GM06990 (cell line): ENCODE measurements around the gene UBN1.

Source experiments
- DNase-seq: peaks from one replicate; pipeline ENCODE4 v3.0.0-alpha.2; 2011; ENCODE audit not compliant: insufficient read length; ENCODE audit errors: extremely low read depth
- H3K27me3 ChIP-seq: replicated peaks from 2 replicates; pipeline ENCODE4 v1.6.0; 2011; ENCODE audit warnings: low read length; ENCODE audit not compliant: control insufficient read depth, insufficient read depth
- H3K36me3 ChIP-seq: 2 replicates; pipeline ENCODE4 v1.5.1; 2011; ENCODE audit warnings: low read length; ENCODE audit not compliant: control insufficient read depth, insufficient read depth
- H3K4me3 ChIP-seq: replicated peaks from 2 replicates; pipeline ENCODE4 v1.5.1; 2011; ENCODE audit warnings: low read depth, mild to moderate bottlenecking, control low read depth, low read length
- TF ChIP-seq, protein P1 (sequence below): IDR thresholded peaks from 2 replicates; pipeline ENCODE4 v1.5.1; 2011; ENCODE audit warnings: low read length, control low read depth, mild to moderate bottlenecking, inconsistent platforms; ENCODE audit not compliant: insufficient read depth, poor library complexity, severe bottlenecking

UBN1 gene

DNA sequence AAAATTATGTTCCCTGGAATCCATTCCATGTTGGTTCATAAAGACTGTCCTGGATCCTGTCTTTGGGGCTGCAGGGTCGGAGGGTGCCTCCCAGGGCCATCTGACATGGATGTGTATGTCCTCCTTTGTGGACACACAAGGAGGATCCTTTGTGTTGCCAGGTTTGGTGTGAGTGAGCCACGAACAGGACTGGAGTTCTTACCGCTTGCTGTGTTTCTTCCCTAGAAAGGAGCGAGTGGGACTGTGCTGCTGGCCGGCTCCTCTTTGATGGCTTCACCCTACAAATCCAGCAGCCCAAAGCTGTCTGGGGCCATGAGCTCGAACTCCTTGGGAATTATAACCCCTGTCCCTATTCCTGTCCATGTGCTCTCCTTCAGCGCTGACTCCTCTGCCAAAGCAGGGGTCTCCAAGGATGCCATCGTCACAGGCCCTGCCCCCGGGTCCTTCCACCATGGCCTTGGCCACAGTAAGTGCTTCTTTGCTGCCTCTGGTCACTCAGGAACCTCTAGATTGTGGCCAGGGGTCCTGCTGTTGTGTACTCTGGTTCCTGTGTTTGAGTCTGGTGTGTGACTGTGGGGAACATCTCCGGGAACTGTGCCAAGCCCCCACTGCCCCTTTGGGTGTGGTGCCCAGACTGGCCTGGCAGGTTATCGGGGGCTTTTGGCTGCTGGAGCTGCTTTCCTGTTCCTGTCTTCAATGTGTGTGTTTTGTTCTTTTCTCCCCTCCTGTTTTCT, 29.5 kb downstream of the UBN1 start:
- TF ChIP-seq, protein P1, sequence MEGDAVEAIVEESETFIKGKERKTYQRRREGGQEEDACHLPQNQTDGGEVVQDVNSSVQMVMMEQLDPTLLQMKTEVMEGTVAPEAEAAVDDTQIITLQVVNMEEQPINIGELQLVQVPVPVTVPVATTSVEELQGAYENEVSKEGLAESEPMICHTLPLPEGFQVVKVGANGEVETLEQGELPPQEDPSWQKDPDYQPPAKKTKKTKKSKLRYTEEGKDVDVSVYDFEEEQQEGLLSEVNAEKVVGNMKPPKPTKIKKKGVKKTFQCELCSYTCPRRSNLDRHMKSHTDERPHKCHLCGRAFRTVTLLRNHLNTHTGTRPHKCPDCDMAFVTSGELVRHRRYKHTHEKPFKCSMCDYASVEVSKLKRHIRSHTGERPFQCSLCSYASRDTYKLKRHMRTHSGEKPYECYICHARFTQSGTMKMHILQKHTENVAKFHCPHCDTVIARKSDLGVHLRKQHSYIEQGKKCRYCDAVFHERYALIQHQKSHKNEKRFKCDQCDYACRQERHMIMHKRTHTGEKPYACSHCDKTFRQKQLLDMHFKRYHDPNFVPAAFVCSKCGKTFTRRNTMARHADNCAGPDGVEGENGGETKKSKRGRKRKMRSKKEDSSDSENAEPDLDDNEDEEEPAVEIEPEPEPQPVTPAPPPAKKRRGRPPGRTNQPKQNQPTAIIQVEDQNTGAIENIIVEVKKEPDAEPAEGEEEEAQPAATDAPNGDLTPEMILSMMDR: no peak
- peaks cover 53% of the 10 kb centered on the region for H3K36me3 ChIP-seq
- H3K4me3 ChIP-seq: no peak overlapping the region
- DNase-seq: no peak
- no peaks in the 10 kb centered on the region for H3K27me3 ChIP-seq

DNA sequence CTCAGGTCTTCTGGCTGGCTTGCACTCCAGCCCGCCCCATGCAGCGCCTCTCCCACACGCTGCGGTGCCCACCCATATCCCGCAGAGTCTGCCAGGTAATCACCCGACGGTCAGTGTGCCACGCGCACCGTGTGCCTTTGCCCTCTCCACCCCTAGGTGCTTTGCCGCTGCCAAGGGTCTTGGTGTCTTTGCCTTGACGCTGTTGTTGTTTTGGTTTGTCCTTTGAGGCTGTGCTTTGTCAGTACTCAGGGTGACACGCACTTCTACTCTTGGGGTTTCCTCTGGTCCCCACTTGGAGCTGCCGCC, 30.1 kb downstream of the UBN1 start:
- no peak overlapping the region for H3K4me3 ChIP-seq
- peaks cover 51% of the 10 kb centered on the region for H3K36me3 ChIP-seq
- no peaks in the 10 kb centered on the region for H3K27me3 ChIP-seq
- no peak for DNase-seq
- TF ChIP-seq, protein P1: no peak

DNA sequence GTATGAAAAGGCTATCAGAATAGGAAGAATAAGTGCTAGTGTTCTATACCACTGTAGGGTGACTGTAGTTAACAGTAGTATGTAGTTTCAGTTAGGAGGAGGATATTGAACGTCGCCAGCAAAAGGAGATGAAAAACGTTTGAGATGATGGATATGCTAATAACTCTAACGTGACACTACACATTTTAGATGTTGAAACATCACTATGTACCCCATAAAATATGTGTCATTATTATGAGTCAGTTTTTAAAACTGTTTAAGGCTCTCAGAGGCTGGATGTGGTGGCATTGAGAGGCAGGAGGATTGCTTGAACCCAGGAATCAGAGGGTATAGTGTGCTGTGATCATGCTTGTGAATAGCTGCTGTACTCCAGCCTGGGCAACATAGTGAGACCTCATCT, 31.8 kb downstream of the UBN1 start:
- H3K27me3 ChIP-seq: no peaks in the 10 kb centered on the region
- TF ChIP-seq, protein P1: no peak
- H3K4me3 ChIP-seq: no peak overlapping the region
- peaks cover 53% of the 10 kb centered on the region for H3K36me3 ChIP-seq
- DNase-seq: no peak

GRCh38 chr16:4880006-4880580, 32.8 kb downstream of the UBN1 start:
- Histone ChIP-seq H3K36me3 (peaks cover 52% of the 10 kb centered on the region), H3K27me3 (no peaks in the 10 kb centered on the region), H3K4me3 (no peak overlapping the region)
- TF ChIP-seq, protein P1: no peak
- DNase-seq: no peak

- Histone ChIP-seq H3K27me3 (no peaks in the 10 kb centered on the region), H3K4me3 (no peak overlapping the region), H3K36me3 (peaks cover 45% of the 10 kb centered on the region)
- no peak for DNase-seq
- TF ChIP-seq, protein P1: no peak
Observed at GRCh38 chr16:4882000-4882632, 34.8 kb downstream of the UBN1 start.
